LHCN-M2 (cell line): ENCODE data around the gene ADGRE3. TPM values are rescaled to one million over a fixed set of nuclear protein-coding genes. Genes with fewer than 3 reads are reported as not detected.
A peak's percentile ranks its signal among the peaks of the same experiment; 100 is the strongest.

Experiments
- DNase-seq: peaks from one replicate; pipeline ENCODE4 v3.0.0-alpha.2; 2012; ENCODE audit warnings: low read depth
- polyA plus RNA-seq: library from polyadenylated mRNA; unstranded; fragments of >200 nt; gene quantifications from one replicate; pipeline ENCODE4 v1.2.1, GENCODE V29; 2012; ENCODE audit warnings: missing spikeins
- total RNA-seq: library from RNA; depleted of rRNA; stranded (reverse); fragments of >200 nt; gene quantifications from 2 replicates; pipeline ENCODE4 v1.2.3, GENCODE V29; 2014; rRNA removed

ADGRE3 gene, protein sequence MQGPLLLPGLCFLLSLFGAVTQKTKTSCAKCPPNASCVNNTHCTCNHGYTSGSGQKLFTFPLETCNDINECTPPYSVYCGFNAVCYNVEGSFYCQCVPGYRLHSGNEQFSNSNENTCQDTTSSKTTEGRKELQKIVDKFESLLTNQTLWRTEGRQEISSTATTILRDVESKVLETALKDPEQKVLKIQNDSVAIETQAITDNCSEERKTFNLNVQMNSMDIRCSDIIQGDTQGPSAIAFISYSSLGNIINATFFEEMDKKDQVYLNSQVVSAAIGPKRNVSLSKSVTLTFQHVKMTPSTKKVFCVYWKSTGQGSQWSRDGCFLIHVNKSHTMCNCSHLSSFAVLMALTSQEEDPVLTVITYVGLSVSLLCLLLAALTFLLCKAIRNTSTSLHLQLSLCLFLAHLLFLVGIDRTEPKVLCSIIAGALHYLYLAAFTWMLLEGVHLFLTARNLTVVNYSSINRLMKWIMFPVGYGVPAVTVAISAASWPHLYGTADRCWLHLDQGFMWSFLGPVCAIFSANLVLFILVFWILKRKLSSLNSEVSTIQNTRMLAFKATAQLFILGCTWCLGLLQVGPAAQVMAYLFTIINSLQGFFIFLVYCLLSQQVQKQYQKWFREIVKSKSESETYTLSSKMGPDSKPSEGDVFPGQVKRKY
- total RNA-seq = not detected in 2 replicates
- polyA plus RNA-seq = not detected

DNA sequence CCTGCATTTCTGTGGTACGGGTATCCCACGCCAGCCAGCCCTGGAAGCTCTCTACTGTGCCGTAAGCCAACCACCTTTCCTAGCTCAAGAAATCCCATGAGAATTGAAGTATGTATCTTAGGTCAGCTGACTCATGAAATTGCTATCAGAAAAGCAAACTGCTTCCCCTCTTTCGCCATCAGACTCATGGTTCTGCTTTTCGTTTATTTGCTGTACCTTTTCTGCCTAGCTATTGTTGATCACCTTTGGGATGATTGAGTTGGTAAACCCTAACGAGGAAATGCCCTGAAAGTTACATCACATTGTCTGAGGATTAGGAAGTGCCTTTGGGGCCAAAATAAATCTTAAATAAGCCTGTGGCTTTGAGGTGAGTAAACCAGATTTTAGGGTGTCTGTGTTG lies at the start of gene ADGRE3:
Gene ADGRE3, minus strand, starts transcription at position 81 of the 400 bp plus-strand sequence. Its CDS starts 74 bp downstream, at position 7.
- DNase-seq = peak; percentile 6

DNA sequence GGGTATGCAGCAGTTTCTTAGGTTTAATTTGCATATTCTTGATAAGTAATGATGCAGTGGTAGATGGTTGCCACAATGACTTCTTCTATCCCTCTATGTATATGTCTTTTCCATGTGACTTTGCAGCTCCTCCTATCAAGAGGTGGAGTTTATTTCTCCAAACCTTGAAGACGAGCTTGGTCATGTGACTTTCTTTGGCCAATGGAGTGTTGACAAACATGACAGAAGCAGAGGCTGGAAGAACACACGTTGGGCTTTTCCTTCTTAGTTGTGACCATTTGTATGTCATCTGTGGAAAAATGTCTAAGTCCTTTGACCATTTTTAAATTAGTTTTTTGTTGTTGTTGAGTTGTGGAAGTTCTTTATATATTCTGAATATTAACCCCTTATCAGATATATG lies 47.5 kb upstream of the ADGRE3 start:
- DNase-seq = no peak

DNA sequence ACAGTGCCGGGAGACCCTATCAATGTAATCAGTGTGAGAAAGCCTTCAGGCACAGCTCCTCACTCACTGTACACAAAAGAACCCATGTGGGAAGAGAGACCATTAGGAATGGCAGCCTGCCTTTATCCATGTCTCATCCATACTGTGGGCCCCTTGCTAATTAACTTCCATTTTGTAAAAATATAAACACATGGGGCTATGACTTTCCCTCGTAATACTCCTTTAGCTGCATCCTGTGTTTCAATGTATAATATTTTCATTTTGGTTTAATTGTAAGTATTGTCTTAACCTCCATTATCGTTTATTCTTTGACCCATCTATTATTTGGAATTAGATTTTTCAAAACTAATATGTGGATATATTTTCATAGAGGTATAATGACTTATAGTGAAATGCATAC lies 44.5 kb upstream of the ADGRE3 start:
- DNase-seq = no peak

DNA sequence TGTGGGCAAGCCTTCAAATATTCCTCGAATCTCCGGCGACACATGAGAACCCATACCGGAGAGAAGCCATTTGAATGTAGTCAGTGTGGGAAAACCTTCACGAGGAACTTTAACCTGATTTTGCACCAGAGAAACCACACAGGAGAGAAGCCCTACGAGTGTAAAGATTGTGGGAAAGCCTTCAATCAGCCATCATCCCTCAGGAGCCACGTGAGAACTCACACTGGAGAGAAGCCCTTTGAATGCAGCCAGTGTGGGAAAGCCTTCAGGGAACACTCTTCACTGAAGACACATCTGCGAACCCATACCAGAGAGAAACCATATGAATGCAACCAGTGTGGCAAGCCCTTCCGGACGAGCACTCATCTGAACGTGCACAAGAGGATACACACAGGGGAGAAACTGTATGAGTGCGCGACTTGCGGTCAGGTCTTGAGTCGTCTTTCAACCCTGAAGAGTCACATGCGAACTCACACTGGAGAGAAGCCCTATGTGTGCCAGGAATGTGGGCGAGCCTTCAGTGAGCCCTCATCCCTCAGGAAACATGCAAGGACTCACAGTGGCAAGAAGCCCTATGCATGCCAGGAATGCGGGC lies 44.0 kb upstream of the ADGRE3 start:
- DNase-seq = peak; percentile 9

DNA sequence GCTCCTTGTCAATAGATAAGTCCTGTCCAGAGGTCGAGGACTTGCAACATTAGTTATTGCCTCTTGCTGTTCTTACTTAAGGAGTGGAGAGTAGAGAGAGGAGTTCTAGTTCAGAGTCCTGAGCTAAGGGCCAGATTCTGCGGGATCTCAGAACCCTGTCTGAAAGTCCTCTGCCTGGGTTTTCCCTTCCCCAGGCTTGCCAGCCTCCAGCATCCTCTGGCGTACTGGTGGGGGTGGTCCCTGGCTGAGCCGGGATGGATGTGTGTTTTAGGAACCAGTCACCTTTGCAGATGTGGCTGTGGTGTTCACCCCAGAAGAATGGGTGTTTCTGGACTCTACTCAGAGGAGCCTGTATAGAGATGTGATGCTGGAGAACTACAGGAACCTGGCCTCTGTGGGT lies 41.2 kb upstream of the ADGRE3 start:
- DNase-seq = no peak

DNA sequence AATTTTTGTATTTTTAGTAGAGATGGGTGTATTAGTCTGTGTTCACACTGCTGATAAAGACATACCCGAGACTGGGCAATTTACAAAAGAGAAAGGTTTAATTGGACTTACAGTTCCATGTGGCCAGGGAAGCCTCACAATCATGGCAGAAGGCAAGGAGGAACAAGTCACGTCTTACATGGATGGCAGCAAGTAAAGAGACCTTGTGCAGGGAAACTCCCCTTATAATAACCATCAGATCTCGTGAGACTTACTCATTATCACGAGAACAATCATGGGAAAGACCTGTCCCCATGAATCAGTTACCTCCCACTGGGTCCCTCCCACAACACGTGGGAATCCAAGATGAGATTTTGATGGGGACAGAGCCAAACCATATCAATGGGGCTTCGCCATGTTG lies 29.8 kb upstream of the ADGRE3 start:
- DNase-seq = no peak

DNA sequence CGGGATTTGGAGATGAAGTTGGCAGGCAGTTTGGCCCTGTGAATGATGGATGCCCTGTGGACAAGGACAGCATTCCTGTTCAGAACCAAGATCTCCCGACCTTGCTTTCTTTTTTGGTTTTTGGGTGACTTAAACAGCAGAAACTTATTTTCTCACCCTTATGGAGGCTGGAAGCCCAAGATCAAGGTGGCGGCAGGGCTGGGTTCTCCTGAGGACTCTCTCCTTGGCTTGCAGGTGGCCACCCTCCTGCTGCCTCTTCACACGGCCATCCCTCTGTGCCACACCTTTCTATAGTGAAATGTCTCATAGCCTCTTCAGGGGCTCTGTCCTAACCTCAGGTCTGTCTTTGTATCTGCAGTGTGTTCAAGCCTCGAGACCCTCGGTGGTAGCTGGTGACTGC lies 29.2 kb upstream of the ADGRE3 start:
- DNase-seq = no peak

DNA sequence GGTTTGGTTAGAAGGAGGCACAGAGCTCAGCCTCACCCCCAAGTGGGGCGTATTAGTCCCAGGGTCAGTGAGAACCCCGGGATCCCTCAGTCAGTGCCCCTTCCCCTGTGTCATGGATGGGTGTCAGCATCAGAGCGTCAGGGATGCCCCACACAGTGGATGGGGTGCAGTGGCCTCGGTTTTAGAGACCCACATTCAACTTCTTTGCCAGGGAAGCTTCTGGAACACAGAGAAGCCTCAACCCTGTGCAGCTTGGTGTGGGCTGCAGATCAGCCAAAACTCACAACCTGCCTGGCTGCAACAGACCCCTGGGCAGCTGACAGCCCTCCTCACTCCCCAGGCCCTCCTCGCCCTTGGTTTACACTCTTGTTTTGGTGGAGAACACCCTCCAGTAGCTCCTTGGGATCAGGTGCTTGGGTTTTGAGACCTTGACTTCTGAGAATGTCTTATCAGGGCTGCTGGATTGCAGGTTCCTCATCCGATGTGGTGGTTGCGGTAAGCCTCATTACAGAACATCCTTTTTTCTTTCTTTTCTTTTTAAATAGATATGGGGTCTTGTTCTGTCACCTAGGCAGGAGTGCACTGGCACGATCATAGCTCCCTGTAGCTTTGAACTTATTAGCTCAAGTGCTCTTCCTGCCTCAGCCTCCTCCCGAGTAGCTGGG lies 26.2 kb upstream of the ADGRE3 start:
- DNase-seq = no peak

DNA sequence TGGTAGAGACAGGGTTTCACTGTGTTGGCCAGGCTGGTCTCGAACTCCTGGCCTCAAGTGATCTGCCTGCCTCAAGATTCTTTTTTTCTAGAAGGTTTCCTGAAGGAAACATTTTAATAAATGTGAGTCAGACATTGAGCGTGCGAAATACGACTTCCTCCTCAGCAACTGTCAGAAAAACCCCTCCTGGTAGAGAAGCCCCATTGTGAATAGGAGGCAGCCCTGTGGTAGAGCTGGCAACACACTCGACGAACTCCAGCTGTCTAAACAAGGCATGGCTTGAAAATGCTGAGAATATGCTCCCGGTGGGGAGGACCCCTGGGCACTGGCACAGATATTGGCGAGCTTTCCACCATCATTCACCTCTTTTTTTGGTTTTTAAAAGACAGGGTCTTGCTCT lies 25.0 kb upstream of the ADGRE3 start:
- DNase-seq = no peak

DNA sequence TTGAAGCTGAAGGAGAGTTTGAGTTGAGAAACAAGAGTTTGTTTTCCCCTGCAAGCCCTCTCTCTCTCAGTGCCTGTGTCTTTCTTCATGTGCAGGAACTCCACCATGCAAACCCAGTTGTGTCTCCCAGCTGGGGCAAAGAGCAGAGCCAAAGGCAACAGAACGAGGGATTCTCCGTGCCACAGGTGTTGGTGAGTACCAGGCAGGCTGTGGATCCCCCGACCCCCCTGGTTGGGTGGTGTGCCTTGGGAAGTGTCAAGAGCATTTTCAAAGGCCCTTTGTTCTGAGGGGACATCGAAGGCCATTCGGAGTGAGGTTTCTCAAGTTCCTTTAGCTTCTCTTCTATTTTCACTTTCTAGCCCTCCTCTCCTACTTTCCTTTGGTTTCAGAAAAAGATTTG lies 20.8 kb upstream of the ADGRE3 start:
- no peak for DNase-seq

DNA sequence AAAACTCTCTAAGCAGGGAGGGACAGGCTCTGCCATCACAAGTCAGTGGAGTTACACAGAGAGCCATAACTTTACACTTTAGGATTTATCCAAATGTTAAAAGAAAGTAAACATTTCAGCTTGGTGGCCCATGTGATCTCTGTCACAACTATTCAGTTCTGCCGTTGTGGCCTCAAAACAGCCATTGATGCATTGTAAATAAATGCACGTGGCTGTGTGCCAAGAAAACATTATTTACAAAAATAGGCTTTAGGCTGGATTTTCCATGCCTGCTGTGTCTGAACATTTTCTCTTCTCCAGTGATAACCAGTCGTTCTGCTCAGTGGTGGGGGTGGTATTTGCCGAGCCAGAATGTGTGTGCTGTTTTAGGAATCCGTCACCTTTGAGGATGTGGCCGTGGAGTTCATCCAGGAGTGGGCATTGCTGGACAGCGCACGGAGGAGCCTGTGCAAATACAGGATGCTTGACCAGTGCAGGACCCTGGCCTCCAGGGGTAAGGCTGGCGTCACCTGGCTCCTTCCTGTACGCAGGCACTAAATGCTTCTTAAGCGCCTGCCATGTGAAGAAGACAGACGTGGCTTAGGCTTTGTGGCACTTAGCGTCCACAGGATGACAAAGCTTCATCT lies 20.1 kb upstream of the ADGRE3 start:
- no peak for DNase-seq

DNA sequence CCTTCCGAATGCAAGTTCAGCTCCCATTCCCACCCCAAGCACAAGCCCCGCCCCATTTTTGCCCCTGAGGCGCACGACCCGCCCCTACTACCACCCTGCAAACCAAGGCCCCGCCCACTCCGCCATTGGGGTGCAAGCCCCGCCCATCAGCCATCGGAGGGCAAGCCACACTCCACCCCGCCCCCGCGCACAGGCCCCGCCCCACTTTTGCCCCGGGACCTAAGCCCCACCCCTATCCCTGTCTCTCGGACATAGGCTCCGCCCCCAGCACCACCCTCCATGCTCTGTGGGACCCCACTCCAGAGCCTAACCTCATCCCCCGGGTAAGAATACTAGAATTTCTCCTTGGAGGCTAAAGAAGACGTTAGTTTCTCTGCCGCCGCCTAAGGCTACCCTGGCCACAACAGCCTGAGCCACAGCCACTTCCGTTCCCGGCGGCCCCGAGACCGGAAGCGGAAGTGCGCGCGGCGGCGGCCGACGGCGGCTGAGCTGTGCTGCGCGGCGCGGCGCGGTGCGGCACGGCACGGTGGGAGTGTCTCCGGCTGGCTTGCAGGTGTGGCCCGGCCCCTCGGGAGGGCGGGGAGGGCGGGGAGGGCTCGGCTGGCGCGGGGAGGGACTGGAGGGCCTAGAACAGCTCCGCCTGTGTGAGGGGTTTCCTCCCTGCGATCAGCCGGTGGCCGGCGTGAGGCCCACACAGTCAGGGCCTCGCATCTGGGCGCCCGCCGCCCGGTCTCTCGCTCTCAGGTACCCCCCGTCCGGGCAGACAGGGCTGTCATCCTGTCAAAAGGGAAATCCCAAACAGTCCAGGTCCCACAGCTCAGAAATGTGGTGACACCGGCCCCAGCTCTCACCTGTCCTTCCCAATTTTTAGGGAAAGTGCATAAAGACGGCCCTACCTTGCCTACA lies 15.2 kb upstream of the ADGRE3 start, which contains the start of gene ZNF333:
Gene ZNF333, plus strand, starts transcription at position 451 of the 906 bp plus-strand sequence. CDS start 3,444 bp downstream, outside the sequence.
- peak; percentile 84 for DNase-seq

DNA sequence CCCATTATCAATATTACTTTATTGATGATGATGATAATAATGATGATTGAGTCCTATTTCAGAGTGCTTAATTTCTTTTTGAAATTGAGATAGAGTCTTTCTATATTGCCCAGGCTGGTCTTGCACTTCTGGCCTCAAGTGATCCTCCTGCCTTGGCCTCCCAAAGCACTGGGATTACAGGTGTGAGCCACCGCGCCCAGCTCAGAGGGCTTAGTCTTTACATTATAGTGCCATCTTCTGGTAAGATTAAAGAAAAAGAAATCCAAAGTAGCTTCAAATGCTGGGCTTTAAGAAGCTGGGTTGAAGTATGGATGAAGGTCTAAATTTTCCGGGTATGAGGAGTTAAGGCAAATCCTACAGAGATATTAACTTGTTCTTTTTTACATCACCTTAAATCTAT lies 11.8 kb upstream of the ADGRE3 start:
- peak; percentile 16 for DNase-seq

DNA sequence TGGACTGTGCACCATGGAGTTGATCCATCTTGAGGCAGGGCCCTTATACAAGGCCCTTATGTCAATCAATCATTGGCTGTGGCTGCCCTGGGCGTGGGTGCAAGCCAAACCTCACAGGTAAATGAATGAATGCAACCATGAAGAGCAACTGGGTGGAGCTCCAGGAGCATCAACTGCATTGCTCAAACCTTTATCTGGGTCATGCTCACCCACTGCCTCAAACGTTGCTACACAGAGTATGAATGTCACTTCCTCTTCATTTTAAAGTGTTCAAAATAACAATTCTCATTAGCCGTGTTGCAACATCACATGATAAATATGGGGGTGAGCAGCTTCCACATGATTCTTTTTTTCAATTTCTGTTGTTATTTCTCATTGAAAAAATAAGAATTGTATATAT lies 8.8 kb upstream of the ADGRE3 start:
- no peak for DNase-seq

DNA sequence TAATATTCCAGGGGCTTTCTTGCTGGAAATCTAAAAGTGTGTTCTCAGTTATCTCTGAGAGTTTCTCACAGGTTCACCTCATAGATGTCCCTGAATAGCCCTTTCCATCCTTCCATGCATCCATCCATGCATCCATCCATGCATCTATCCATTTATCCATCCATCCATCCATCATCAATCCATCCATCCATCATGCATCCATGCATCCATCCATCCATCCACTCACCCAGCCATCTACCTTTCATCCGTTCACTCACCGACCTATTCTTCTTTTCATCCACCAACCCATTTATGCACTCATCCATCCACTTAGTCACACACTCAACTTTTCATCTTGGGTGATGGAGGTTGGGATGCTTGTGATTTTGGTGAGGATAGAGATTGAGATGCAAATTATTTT lies 7.4 kb upstream of the ADGRE3 start:
- DNase-seq = no peak

DNA sequence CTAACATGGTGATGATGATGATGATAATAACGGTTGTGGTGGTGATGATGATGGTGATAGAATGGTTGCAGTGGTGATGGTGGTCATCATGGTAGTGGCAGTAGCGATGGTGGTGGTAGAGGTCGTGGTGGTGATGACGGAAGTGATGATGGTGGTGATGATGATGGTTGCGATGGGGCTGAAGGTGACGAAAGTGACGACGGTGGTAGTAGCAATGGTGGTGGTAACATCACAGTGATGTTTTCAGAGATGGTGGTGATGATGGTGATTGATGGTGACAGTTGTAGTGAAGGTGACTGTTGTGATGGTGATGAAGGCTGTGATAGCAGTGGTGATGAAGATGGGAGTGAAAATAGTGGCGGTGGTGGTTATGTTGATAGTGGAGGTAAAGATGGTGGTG lies 3.6 kb upstream of the ADGRE3 start:
- DNase-seq = no peak

DNA sequence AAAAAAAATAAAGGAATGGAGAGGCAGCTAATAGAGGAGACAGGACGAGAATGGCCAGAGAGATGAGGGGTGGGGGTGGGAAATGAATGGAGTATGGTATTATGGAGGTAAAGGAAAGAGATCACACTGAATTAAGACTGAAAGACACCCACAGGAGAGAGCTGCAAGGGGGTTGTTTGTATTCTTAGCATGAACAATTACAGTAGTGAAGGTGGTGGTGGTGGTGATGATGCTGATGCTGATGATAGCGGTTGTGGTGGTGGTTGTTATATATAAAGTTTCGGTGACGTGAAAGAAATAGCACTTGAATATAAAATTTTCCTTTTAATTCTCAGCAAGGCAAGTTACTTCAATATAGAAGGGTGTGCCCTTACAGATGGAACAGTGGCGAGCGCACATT lies 2.8 kb upstream of the ADGRE3 start:
- no peak for DNase-seq

DNA sequence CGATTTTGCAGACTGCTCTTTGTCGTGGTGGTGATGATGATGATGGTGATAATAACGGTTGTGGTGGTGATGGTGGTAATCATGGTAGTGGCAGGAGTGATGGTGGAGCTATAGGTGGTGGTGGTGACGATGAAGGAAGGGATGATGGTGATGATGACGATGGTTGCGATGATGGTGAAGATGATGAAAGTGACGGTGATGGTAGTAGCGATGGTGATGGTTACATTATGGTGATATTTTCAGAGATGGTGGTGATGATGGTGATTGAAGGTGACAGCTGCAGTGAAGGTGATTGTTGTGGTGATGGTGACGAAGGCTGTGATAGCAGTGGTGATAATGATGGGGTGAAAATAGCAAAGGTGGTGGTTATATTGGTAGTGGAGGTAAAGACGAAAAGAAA lies 2.1 kb upstream of the ADGRE3 start:
- no peak for DNase-seq

DNA sequence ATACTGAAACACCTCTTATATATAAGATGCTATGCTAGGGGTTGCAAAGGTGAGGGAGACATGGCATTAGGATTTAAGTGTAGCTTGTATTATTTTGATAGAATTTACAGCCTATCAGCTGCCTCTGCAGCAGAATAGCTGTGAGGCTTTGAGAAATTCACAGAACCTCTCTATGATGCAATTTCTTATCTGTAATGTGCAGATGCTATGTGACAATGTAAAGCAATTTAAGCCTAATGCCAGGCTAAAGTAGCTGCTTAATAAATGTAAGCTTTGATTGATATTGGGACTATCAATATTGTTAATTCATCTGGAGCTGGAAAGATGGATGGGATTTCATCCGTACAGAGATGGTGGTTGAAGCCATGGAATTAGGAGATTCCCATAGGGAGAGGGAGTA lies 1.6 kb downstream of the ADGRE3 start:
- DNase-seq = no peak

DNA sequence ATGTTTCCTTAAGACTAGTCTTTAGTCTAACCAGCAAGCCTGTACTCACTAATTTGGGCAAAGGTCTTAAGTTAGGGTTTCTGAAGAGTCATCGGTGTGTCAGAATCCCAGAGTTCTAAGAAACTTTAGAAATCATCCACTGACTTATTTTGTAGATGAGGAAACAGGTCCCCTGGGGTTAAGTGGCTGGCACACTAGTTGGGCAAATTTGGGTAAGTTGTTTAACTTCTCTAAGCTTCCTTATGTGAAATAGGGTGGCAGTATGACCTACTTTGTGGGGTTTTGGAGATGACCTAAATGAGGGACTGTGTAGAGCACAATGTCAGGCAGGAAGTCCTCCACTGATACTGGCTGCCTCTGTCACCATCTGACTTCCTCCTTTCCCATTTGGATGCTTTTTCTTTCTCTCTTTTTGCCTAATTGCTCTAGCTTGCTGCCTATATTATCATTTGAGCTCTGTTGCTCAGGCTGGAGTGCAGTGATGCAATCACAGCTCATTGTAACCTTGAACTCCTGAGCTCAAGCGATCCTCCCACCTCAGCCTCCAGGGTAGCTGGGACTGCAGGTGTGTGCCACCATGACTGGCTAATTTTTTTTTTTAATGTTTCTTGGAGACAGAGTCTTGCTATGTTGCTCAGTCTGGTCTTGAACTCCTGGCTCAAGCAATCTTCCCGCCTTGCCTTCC lies 2.3 kb downstream of the ADGRE3 start:
- DNase-seq = peak; percentile 3
